Lung (tissue), 12 donors: ENCODE measurements around the gene SPAG17. TPM values are rescaled to one million over a fixed set of nuclear protein-coding genes. Genes with fewer than 3 reads are reported as not detected.
A peak's percentile ranks its signal among the peaks of the same experiment; 100 is the strongest.

Experiments
- ATAC-seq: fragments of 200-7000 bp; cut with Tn5 transposase; one replicate; pipeline ENCODE4 v1.9.1; 2020; ENCODE audit warnings: moderate number of reproducible peaks; ENCODE audit not compliant: insufficient read depth, low FRiP score
- DNase-seq, 3 donors: peaks; one replicate each; pipeline ENCODE4 v3.0.0-alpha.2; 2013 to 2017
- H3K27ac ChIP-seq, 2 donors: one replicate each; pipeline ENCODE4 v1.5.1; 2013; ENCODE audit warnings: mild to moderate bottlenecking in 2 of 2, moderate library complexity in 2 of 2, control low read depth in 1 of 2, inconsistent platforms in 1 of 2, low read depth in 1 of 2, low read length in 1 of 2
- H3K27me3 ChIP-seq, 3 donors: one replicate each; pipeline ENCODE4 v1.5.1; 2013; ENCODE audit warnings: low read length in 2 of 3; ENCODE audit not compliant: control insufficient read depth in 3 of 3, insufficient read depth in 3 of 3
- H3K36me3 ChIP-seq, 4 donors: one replicate each; pipeline ENCODE4 v1.5.1; 2013; ENCODE audit warnings: low read length in 4 of 4, mild to moderate bottlenecking in 1 of 4, moderate library complexity in 1 of 4; ENCODE audit not compliant: control insufficient read depth in 4 of 4, insufficient read depth in 4 of 4
- H3K4me1 ChIP-seq, 5 donors: one replicate each; pipeline ENCODE4 v1.5.1; 2013; ENCODE audit warnings: low read length in 5 of 5, mild to moderate bottlenecking in 2 of 5, moderate library complexity in 1 of 5; ENCODE audit not compliant: control insufficient read depth in 5 of 5, insufficient read depth in 5 of 5
- H3K4me3 ChIP-seq: one replicate; pipeline ENCODE4 v1.5.1; 2013; ENCODE audit warnings: mild to moderate bottlenecking, control low read depth, moderate library complexity
- H3K9ac ChIP-seq, 2 donors: one replicate each; pipeline ENCODE4 v1.5.1; 2013; ENCODE audit warnings: low read length in 2 of 2, control low read depth in 1 of 2; ENCODE audit not compliant: insufficient read depth in 1 of 2
- H3K9me3 ChIP-seq, 4 donors: one replicate each; pipeline ENCODE4 v1.5.1; 2013; ENCODE audit warnings: low read length in 3 of 4, mild to moderate bottlenecking in 1 of 4, moderate library complexity in 1 of 4; ENCODE audit not compliant: control insufficient read depth in 4 of 4, insufficient read depth in 3 of 4
- CTCF ChIP-seq: IDR thresholded peaks from 2 replicates; pipeline ENCODE4 v1.5.1; 2012; ENCODE audit warnings: mild to moderate bottlenecking; ENCODE audit errors: control extremely low read depth, extremely low read depth
- WGBS, 2 donors: extraction: QIAGEN DNeasy Blood & Tissue Kit; methylation state at CpG; one replicate each; pipeline ENCODE4 v1.1.7; 2013; 5-methylcytosine and 5-hydroxymethylcytosine counted together
- polyA plus RNA-seq, 2 donors: library from polyadenylated mRNA; stranded (reverse); fragments of 200-250 nt; gene quantifications; one replicate each; pipeline ENCODE4 v1.2.1, GENCODE V29; 2013
- total RNA-seq, 2 donors: library from RNA; depleted of rRNA in 1 of 2; stranded (reverse); fragments of >200 nt in 1 of 2; gene quantifications; one replicate each; pipeline ENCODE4 v1.2.1, GENCODE V29; 2014 to 2021
- donor health status: control.
- donor health status: control.
- donor health status: Bipolar disorder and iron deficiency.
- donor health status: healthy.
- donor health status: DM: yes; HTN: yes; CAD: no.

SPAG17 gene
- total and polyA plus RNA-seq, 4 donors, result 3.3 to 40.0 (median 12.4) TPM

DNA sequence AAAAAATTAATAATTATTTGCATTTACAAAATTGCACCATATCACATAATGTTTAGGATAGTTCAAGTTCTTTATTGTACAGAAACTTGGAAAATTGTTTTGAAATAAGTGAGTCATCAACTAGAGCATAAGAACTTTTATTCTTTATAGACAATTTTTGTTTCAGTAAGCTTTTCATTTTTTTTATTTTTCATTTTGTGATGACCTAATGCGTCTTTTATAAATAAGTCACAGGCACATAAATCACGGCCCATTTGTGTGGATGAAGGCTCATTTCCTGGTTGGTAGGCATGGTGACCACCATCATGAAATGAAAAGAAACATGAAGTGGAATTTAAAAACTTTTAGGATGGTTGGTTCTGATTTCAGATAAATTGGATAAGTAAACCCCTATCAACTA lies 39.3 kb downstream of the SPAG17 start:
- TF ChIP-seq CTCF, result no peak
- Histone ChIP-seq H3K27ac (no peak overlapping the region), H3K36me3 (no peaks in the 10 kb centered on the region), H3K9ac (no peak overlapping the region), H3K4me1 (peaks cover 0 to 24% (median 0%) of the 10 kb centered on the region in 5 donors), H3K27me3 (no peaks in the 10 kb centered on the region), H3K4me3 (no peak overlapping the region), H3K9me3 (no peaks in the 10 kb centered on the region)
- 93% methylated on average over 2 of the region's 2 CpGs for WGBS, 2 donors
- DNase-seq (no peak), ATAC-seq (no peak)

- Histone ChIP-seq H3K9me3 (no peaks in the 10 kb centered on the region), H3K4me1 (peaks cover 0 to 24% (median 0%) of the 10 kb centered on the region in 5 donors), H3K27ac (no peak overlapping the region), H3K4me3 (no peak overlapping the region), H3K9ac (no peak overlapping the region), H3K27me3 (no peaks in the 10 kb centered on the region), H3K36me3 (no peaks in the 10 kb centered on the region)
- DNase-seq (peak in 2 of 3 donors; percentile 75 to 82), ATAC-seq (no peak)
- WGBS, 2 donors, result 59 to 80% methylated on average over 7 of the region's 7 CpGs
- TF ChIP-seq CTCF, result no peak
Observed at GRCh38 chr1:118144684-118145083, 40.3 kb downstream of the SPAG17 start.

GRCh38 chr1:118143831-118144230 lies 41.2 kb downstream of the SPAG17 start:
- DNase-seq (no peak), ATAC-seq (no peak)
- Histone ChIP-seq H3K4me1 (peaks cover 0 to 24% (median 0%) of the 10 kb centered on the region in 5 donors), H3K9me3 (no peaks in the 10 kb centered on the region), H3K27me3 (no peaks in the 10 kb centered on the region), H3K36me3 (no peaks in the 10 kb centered on the region), H3K4me3 (no peak overlapping the region), H3K27ac (no peak overlapping the region), H3K9ac (no peak overlapping the region)
- no peak for TF ChIP-seq CTCF
- WGBS, 2 donors, result 80 to 82% methylated on average over 2 of the region's 2 CpGs

DNA sequence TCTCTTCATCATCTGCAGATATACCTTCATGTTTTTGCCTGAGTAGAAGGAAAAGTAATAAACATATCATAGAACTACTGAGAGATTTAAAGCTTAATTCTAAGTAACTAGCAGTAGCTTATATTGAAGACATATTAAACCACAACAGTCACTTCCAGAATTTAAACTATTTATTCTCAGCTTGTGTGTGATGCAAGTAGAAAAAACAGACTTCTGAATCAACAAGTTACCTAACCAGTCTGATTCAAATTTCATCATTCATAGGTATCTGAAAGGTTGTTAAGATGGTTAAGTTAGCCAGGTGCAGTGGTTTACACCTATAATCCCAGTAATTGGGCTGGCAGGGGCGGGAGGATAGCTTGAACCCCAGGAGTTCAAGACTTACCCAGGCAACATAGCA lies 41.9 kb downstream of the SPAG17 start:
- H3K9ac ChIP-seq, result no peak overlapping the region
- H3K4me3 ChIP-seq, result no peak overlapping the region
- 79 to 88% methylated on average over 1 of the region's 1 CpG for WGBS, 2 donors
- ATAC-seq (no peak), DNase-seq (no peak)
- H3K9me3 ChIP-seq, result no peaks in the 10 kb centered on the region
- no peaks in the 10 kb centered on the region for H3K36me3 ChIP-seq
- no peak for TF ChIP-seq CTCF
- H3K4me1 ChIP-seq, result peaks cover 0 to 24% (median 0%) of the 10 kb centered on the region in 5 donors
- no peak overlapping the region for H3K27ac ChIP-seq
- H3K27me3 ChIP-seq, result no peaks in the 10 kb centered on the region
